GM18505 (cell line): ENCODE measurements around the gene ELK4.

Source experiments
- ATAC-seq: cut with Tn5 transposase; IDR thresholded peaks from one replicate; pipeline ENCODE4 v1.9.1; 2021; ENCODE audit not compliant: unreplicated experiment
- POLR2A ChIP-seq: IDR thresholded peaks from 4 replicates; pipeline ENCODE4 v1.6.1; 2011; ENCODE audit warnings: borderline replicate concordance; ENCODE audit not compliant: insufficient read depth, insufficient read length; ENCODE audit errors: extremely low read depth

The ELK4 gene

GRCh38 chr1:205630651-205631009 is 1.2 kb downstream of the ELK4 start:
- ATAC-seq = no peak
- no peak for TF ChIP-seq POLR2A

- no peak for TF ChIP-seq POLR2A
Measured at GRCh38 chr1:205630241-205630640, 1.6 kb downstream of the ELK4 start.

GRCh38 chr1:205629751-205630150 is 2.1 kb downstream of the ELK4 start:
- no peak for ATAC-seq
- no peak for TF ChIP-seq POLR2A

More at GRCh38 chr1:205630241-205630640, 1.6 kb downstream of the ELK4 start:
- no peak for ATAC-seq

GRCh38 chr1:205627956-205628355 is 3.9 kb downstream of the ELK4 start:
- no peak for ATAC-seq
- TF ChIP-seq POLR2A = no peak

GRCh38 chr1:205626216-205626615 is 5.6 kb downstream of the ELK4 start:
- no peak for TF ChIP-seq POLR2A
- no peak for ATAC-seq

GRCh38 chr1:205623646-205624045 is 8.2 kb downstream of the ELK4 start:
- ATAC-seq = no peak
- TF ChIP-seq POLR2A = no peak

- TF ChIP-seq POLR2A = no peak
- ATAC-seq = no peak
Measured at GRCh38 chr1:205620269-205620668, 11.5 kb downstream of the ELK4 start.

- no peak for TF ChIP-seq POLR2A
- no peak for ATAC-seq
Measured at GRCh38 chr1:205619376-205619775, 12.4 kb downstream of the ELK4 start.

GRCh38 chr1:205616563-205617293 is 15.1 kb downstream of the ELK4 start:
- ATAC-seq = peak; percentile 73
- no peak for TF ChIP-seq POLR2A

GRCh38 chr1:205615789-205616188 is 16.0 kb downstream of the ELK4 start:
- ATAC-seq = no peak
- no peak for TF ChIP-seq POLR2A

- no peak for TF ChIP-seq POLR2A
- ATAC-seq = no peak
Measured at GRCh38 chr1:205613854-205614412, 17.9 kb downstream of the ELK4 start.

GRCh38 chr1:205612556-205612955 is 19.3 kb downstream of the ELK4 start:
- TF ChIP-seq POLR2A = no peak
- no peak for ATAC-seq

GRCh38 chr1:205612104-205612503 is 19.7 kb downstream of the ELK4 start:
- ATAC-seq = no peak
- no peak for TF ChIP-seq POLR2A

GRCh38 chr1:205610901-205611466 is 20.8 kb downstream of the ELK4 start:
- TF ChIP-seq POLR2A = no peak
- ATAC-seq = no peak

- no peak for ATAC-seq
- TF ChIP-seq POLR2A = no peak
Measured at GRCh38 chr1:205610036-205610435, 21.8 kb downstream of the ELK4 start.

GRCh38 chr1:205604825-205605505 is 26.8 kb downstream of the ELK4 start:
- no peak for TF ChIP-seq POLR2A
- no peak for ATAC-seq
